Stimulated activated CD4-positive, alpha-beta T cell treated with anti-CD3 and anti-CD28 coated beads, Interleukin-2, amount 100 ng/mL, for 4 hours (primary cell): Measurements from ENCODE around the gene PLAC9.
"Not testable (repeated sequence)": the region's sequence is repeated elsewhere in the genome, so short reads cannot be mapped to it uniquely, and the experiment has no call there.

Source experiments
- DNase-seq: peaks from one replicate; pipeline ENCODE4 v3.0.0-alpha.2; 2020; ENCODE audit warnings: low read depth

Gene PLAC9, protein sequence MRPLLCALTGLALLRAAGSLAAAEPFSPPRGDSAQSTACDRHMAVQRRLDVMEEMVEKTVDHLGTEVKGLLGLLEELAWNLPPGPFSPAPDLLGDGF

DNA sequence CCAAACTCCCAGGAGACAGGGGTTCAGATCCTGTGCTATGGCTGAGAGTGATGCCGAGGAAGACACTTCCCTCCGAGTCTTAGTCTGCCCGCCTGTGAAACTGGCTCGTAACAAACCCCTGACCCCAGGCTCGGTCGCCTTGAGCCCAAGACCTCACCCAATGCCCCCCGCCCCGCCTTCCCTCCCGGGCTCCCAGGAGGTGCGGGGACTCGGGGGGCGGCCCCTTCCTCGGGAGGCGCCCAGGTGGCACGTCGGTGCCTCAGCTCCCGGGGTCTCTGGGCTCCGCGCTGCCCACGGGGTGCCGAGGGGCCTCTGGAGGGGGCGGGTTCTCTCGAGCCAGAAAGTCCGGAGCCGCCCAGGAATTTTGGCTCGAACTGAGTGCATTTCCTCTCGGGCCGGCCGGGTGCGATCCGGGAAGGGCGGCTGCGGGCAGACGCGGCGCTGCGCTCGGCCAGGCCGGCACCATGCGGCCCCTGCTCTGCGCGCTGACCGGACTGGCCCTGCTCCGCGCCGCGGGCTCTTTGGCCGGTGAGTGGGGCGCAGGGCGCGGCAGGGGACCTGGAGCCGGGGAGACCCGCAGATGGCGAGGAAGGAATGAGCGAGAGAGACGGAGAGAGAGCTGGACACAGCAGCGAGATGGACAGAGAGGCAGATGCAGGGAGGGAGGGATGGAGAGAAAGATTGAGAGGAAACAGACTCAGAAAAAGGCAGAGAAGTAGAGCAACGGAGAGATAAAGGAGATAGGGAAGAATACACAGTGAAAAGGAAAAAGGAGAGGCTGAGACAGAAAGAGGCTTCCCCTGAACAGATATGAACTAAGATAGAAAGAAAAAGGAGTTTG, at the start of gene PLAC9:
Gene PLAC9, plus strand, starts transcription at position 432 of the 841 bp plus-strand sequence. Its CDS starts 33 bp downstream, at position 465.
- no peak for DNase-seq

DNA sequence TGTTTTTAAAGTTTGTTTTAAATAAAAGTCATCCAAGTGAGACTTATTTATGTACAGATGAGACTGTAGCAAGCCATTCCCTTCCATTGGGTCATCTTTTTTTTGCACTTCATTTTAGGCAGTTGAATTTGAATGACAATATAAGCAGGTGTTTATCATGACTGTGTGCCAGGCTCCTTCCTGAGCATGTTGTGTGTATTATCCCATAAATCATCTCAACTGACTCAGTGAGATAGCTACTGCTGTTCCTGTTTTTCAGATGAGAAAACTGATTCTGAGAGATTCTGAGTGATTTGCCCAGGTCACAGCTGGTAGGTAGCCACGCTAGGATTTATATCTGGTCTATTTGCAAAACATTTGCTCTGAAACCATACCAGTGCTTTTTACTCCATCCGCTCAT, 42.4 kb upstream of the PLAC9 start:
- DNase-seq = no peak

DNA sequence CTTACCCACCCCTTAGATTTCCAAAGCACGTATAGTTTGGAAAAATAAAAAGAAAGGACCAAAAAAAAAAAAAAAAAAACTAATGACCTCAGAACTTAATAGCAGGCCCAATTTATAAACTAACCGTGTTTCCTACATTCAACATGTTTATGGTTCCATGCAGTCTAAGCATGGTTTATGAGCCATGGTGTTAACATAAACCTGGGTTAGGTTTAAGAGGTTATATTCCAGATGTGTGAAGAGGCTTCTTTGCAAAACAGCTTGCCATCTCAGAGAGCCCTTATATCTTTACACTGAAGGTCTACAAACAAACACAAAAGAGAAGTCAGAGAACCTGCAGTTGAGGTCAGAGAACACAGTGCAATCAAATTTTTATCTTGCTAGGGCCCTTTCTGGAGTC, 38.3 kb upstream of the PLAC9 start:
- DNase-seq = no peak

DNA sequence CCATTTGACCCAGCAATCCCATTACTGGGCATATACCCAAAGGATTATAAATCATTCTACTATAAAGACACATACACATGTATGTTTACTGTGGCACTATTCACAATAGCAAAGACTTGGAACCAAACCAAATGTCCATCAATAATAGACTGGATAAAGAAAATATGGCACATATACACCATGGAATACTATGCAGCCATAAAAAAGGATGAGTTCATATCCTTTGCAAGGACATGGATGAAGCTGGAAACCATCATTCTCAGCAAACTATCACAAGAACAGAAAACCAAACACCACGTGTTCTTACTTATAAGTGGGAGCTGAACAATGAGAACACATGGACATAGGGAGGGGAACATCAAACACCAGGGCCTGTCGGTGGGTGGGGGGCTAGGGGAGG, 34.3 kb upstream of the PLAC9 start:
- not testable (repeated sequence) for DNase-seq

DNA sequence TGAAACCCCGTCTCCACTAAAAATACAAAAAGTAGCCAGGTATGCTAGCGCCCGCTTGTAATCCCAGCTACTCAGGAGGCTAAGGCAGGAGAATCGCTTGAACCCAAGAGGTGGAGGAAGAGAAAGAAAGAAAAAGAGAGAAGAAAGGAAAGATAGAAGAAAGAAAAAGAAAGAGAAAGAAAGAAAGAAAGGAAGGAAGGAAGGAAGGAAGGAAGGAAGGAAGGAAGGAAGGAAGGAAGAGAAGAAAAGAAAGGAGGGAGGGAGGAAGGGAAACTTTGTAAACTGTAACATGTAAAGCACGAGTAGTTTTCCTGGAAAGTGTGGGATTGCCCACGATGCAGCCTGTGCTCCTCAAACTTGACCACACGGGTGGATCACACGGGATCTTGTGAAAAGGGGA, 33.2 kb upstream of the PLAC9 start:
- not testable (repeated sequence) for DNase-seq

DNA sequence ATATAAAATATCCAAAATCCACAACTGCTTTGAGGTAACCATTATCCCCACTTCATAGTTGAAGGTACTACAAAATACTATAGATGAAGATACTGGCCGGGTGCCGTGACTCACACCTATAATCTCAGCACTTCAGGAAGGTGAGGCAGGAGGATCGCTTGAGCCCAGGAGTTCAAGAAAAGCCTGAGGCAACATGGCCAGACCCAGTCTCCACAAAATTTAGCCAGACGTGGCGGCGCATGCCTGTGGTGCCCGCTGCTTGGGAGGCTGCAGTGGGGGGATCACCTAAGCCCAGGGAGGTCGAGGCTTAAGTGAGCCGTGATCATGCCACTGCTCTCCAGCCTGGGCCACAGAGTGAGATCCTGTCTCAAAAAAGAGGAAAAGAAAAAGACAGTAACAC, 32.4 kb upstream of the PLAC9 start:
- no peak for DNase-seq

DNA sequence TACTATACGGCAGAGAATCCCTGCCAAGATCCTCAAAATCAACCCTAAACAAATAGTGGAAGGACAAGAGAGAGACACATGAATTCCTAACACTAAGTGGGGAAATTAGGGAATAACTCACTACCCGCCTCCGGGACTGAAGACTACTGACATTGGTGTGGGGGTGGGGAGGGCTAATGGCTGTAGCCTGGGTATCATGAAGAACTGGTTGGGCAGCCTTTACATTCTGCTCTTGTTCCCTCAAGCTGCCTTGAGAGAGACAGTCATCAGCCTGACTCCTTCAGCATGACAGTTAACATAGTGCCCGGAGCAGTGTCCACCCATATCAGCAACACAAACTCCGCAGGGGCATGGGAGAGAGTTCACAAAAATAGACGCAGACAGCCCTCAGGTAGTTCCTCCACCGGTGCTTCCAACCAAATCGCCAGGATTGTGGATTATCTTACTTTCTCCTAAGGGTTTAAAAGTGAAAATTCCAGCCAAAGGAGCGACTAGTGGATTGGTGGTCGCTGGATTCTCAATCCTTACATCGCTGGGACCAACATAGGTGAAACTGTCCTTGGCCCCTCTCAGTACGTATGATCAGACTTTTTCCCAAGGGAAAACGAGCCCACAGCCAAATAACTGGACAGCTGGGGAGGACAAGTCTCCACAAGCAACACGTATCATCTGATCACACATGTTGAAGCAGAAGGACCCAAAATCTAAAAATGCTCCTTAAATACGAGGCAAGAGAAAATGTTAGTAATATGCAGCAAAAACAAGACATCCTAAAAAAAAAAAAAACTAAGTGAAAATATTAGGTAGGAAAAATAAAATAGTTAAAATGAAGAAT, 31.5 kb upstream of the PLAC9 start:
- no peak for DNase-seq

DNA sequence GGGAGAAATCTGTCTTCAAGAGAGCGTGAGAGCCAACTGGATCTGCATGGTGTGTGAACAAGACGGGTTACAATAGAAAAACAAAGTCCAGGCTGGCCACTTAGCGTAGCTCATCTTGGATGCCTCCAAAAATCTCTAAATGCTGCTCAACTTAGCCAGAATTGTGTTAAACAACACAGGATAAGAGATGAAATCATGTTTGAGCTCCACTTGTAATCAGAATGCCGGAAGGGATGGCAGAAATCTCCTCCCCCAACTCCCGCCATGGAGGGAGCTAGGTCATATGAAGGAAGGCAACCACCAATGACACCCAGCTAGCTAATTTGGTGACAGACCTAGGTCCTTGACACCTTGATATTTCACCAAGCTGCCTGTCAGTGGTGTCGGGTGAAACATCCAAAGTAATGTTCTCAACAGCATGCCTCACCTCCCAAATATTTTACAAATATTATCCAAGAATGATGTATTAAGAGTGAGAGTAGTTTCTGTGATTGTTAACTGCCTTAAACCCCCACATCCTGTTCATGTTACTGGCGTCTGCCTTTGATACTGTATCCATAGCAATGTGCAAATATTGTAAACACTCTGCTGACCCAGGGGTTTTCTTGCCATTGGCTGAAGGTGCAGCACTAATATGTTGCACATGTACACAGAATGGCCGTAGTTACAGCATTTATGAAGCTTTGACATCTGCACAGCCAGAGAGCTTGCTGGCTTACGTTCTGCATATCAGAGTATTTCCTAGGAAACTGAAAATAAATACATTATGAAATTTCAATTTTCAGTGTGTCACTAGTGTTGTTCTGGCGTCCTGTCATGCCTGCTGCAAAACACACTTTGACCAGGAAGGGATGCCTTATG, 28.2 kb upstream of the PLAC9 start:
- DNase-seq = no peak

DNA sequence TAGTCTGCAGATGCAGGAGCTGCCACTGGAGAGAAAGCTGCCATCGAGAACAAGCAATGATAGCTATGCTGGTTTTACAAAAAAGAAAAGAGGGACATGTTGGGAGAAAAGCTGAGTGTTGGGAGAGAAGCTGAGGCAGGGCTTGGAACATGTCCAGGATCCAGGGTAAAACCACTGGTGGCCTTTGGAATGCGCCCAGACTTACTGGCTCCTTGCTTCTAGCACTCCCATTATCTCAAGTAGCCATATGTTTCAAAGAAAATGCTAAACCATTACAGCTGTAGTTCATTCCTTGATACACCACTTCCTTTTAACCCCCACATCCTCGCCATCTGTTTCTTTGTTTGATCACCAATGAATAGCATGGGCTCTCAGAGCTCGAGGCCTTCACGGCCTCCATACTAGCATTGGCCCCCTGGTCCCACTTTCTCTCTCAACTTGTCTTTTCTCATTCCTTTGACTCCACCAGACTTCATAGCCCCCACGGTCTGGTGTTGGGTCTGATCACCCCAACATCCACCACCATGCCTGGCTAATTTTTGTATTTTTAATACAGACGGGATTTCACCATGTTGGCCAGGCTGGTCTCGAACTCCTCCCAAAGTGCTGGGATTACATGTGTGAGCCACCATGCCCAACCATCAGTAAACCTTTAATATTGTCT, 23.8 kb upstream of the PLAC9 start:
- no peak for DNase-seq

DNA sequence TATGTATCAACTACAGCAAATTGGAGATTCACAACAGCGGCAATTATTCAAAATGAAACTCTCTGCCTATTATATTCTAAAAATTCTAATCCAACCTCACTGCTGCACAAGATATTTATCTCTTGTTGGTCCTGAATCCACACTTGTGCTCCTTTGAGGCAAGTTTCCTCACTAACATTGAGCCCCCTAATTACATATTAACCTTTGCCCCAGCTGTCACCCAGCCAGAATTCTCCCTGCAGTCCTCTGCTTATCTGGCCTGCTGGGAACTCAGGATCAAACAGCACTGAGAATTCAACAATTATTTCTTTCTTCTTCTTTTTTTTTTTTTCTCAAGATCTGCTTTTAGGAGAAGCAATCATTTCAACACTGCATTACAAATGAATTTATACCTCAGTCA, 21.5 kb upstream of the PLAC9 start:
- DNase-seq = no peak

DNA sequence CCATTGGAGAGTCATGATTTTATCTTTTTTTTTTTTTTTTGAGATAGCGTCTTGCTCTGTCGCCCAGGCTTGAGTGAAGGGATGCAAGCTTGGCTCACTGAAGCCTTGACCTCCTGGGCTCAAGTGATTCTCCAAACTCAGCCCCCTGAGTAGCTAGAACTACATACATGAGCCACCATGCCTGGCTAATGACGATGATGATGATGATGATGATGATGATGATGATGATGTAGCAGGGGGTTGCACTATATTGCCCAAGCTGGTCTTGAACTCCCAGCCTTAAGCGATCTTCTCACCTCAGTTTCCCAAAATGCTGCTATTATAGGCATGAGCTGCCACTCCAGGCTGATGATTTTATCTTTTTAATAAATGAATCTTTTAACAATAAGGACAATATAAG, 13.9 kb upstream of the PLAC9 start:
- DNase-seq = no peak

DNA sequence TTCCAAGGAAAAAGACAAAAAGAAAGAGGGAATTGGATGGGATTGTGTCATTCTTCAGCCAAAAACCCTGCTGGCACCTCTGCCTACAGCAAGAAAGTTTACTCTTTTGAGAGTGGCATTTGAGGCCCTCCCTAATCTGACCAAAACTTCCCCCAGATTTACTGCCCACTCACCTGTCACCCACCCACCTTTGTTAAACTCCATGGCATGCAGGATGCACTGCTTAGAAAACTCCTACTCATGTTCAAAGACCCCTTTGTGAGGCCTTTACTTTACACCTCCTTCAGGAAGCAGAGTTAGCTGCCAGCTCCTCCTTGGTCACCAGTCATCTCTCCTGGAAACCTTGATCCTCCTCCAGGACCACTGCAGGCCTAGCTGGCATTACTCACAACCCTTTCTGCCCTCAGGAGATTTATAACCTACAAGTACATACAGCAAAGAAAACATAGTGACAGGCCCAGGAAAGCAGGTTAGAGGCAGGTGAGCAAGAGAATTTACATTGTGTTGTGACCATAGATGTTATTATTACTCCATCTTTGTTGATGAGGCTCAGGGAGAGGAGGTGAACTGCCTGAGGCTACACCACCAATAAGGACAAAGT, 10.3 kb upstream of the PLAC9 start:
- DNase-seq = no peak

DNA sequence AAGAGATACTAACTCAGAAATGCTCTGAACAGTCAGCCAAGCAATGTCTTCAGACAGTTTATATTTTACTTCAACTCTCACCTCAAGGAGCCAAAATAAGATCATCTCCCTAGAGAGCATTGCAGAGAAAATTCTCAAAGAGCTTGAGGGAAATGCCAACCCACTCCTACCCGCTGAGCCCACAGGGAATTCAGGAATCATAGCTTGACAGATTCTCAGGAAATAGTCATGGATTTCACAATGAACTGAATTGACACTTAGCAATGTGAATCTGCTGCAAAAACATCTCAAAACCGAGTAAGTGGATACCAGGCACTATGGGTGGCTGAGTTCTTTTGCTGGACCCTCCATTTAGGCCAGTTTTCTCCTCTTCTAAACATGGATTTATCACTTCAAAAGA, 9.8 kb upstream of the PLAC9 start:
- DNase-seq = no peak

DNA sequence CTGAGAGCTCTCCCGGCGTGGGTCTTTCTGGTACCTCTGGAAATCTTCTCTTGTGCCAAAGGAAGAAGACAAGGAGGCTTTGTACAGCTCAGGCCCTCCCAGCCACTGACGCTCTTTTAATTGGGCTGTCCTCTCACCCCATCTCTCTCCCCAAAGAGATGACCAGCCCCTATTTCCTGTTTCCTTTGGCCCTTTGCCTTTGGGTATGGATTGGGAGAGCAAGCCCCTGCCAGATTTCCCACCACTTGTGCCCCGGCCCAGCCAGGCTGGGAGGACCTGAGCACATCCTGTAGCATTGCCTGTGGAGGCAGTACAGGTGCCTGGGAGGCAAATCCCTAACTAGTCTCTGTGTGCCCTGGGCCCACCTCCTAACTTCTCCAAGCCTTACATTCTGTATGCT, 5.7 kb upstream of the PLAC9 start:
- no peak for DNase-seq

DNA sequence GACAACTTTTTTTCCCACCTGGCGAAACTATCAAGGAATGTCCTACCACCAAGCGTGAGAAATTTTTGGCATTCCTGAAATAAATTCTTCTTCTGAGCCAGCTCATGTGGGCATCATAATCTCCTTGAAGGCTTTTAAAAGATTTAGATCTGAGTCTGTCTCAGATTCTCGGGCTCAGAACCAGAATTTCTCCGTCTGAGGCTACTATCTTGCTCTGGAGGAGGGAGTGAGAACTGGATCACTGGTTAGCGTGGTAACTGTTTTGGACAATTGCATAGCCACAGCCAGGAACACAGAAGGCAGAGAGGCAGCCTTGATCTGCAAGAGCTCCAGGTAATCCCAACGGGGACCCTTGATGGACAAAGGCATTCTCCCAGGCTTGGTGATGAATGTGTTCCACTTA, 1.0 kb upstream of the PLAC9 start:
- no peak for DNase-seq

DNA sequence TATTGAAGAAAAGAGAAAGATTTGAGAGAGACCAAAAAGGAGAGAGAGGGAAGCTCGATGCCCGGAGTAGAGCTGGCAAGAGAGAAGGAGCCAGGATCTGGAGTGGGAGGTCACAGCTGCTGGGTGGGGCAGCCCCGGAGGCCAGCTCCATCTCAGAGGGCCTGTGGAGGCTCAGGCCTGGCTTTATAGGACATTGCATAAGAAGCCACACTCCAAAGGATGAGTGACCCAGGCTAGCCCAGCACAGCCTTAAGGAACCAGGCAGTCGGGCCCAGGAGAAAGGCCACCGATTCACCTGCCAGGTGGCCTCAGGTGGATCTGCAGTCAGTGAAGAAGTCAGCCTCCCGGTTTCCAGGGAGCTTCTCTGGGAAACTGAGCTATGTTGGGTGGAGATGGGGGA, 676 bp downstream of the PLAC9 start:
- no peak for DNase-seq

DNA sequence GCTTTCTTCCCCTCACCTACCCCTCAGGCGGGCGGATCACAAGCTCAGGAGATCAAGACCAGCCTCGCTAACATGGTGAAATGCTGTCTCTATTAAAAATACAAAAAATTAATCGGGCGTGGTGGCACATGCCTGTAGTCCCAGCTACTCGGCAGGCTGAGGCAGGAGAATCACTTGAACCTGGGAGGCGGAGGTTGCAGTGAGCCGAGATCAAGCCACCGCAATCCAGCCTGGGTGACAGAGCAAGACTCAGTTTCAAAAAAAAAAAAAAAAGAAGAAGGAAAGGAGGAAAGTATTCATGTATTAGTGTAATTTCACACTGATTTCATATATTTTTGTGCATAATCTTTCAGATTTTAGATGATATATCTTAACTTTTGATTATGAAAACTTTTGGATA, 1.2 kb downstream of the PLAC9 start:
- not testable (repeated sequence) for DNase-seq

DNA sequence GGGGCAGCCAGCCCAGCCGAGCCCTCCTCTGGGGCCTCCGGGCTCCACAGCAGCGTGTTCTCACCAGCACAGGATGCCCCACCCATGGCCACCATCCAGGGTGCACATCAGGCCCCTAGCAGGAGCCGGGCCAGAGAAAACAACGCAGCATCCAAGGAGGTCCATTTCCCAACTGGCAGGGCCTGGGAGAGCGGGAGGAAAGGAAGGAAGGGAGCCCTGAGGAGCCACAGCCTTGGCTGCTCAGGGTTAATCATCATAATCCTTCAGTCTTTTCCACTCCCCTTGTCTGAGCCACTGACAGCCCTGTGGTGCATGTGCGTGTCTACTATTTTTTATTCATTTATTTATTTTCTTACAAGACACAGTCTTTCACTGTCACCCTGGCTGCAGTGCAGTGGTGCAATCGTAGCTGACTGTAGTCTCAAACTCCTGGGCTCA, 3.6 kb downstream of the PLAC9 start:
- DNase-seq = no peak

DNA sequence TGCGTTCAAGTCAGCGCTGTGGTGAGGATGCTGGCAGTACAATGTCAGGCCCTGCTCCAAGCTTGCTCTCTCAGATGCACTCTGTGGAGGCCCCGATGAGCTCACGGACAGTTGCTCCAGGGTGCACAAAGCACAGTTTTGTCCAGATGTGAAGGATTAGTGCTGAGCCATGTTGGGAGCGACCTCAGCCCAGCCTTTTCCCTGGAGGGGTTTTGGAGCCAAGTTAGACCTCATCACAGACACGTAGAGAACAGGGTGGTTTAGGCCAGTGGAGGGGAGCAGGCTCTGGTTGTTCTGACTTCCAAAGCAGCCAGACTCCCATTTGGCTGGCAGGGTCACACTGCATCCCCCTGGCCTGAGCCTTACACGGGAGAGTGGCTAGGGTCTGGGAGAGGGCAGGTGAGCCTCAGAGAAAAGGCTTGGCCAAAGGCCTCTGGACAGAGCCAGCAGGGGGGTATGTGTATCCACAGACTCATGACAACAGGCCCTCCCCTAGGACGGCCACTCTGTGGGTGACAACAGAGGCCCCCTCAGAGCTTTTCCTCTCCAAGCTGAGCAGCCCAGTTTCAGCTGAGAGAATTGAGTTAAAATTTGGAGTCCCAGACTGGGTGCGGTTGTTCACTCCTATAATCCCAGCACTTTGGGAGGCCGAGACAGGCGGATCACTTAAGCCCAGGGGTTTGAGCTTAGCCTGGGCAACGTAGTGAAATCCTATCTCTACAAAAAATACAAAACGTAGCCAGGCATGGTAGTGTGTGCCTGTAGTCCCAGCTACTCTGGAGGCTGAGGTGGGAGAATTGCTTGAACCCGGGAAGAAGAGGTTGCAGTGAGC, 4.7 kb downstream of the PLAC9 start:
- DNase-seq = no peak

DNA sequence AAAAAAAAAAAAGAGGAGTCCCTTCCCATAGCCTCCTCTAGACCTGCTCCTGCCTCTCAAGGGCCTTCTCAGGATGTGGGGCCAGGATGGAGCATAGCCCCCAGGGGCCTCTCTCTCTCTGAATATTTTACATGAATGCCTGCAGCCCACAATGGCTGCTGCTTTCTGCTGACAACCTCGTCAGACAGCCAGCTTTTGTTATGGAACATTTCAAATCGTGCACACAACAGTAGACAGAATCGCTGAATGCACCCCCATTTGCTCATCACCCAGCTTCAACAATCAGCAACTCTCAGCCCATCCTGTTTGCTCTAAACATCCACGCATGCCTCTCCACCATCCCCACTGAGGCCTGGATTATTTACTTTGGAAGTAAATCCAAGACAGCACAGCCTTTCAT, 5.4 kb downstream of the PLAC9 start:
- no peak for DNase-seq
